GM10248 (cell line): ENCODE measurements around the gene THOP1.

Experiments used
- CTCF ChIA-PET: fragments of 300-600 bp; sonication (Branson Sonifier 250); formaldehyde crosslinking; extraction: SDS; loops from one replicate; lab custom pipeline; 2021; ENCODE audit warnings: antibody characterized with exemption; lab: Yijun Ruan, JAX
- POLR2A ChIA-PET: fragments of 350-650 bp; sonication (Branson Sonifier 250); formaldehyde crosslinking; extraction: SDS; loops from one replicate; lab custom pipeline; 2020; ENCODE audit warnings: antibody characterized with exemption; lab: Yijun Ruan, JAX
- DNase-seq: peaks from one replicate; pipeline ENCODE4 v3.0.0; 2012; ENCODE audit errors: extremely low spot score
- TF ChIP-seq, protein P1 (sequence below): IDR thresholded peaks from 2 replicates; pipeline ENCODE4 v1.5.1; 2012; ENCODE audit warnings: mild to moderate bottlenecking, low read depth; ENCODE audit errors: extremely low read depth, missing control alignments, control extremely low read depth

THOP1 gene

GRCh38 chr19:2853015-2853606 is 67.8 kb downstream of the THOP1 start:
- POLR2A ChIA-PET, result no interaction called here

DNA sequence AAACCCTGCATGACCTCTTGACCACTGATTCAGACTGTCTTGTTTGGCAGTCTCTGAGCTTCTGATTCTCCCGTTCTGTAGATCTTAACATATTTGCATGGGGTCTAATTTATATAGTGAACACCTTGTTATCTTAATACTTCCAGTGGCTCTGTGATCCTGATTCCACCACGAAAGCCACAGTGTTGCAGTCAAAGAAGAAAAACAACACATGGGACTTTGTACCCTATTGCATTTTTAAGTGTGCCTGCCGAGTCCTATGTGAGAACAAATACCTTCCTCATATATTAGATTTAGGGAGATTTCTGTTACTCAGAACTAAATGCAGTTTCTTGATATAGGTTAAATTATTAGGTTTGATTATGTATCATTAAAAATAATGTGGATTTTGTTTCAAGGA is 69.5 kb downstream of the THOP1 start:
- CTCF ChIA-PET, result interaction anchor here (1.2 to 2.3 kb wide), 2 partner anchors 9 to 206 kb away, joined by 3 to 8 read pairs; no protein-coding TSS in a partner anchor
- TF ChIP-seq, protein P1, sequence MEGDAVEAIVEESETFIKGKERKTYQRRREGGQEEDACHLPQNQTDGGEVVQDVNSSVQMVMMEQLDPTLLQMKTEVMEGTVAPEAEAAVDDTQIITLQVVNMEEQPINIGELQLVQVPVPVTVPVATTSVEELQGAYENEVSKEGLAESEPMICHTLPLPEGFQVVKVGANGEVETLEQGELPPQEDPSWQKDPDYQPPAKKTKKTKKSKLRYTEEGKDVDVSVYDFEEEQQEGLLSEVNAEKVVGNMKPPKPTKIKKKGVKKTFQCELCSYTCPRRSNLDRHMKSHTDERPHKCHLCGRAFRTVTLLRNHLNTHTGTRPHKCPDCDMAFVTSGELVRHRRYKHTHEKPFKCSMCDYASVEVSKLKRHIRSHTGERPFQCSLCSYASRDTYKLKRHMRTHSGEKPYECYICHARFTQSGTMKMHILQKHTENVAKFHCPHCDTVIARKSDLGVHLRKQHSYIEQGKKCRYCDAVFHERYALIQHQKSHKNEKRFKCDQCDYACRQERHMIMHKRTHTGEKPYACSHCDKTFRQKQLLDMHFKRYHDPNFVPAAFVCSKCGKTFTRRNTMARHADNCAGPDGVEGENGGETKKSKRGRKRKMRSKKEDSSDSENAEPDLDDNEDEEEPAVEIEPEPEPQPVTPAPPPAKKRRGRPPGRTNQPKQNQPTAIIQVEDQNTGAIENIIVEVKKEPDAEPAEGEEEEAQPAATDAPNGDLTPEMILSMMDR, result no peak
- POLR2A ChIA-PET, result interaction anchor here (0.5 kb wide), 1 partner anchor 96 kb away, joined by 3 read pairs; no protein-coding TSS in a partner anchor
- DNase-seq, result no peak

More at GRCh38 chr19:2853015-2853606, 67.8 kb downstream of the THOP1 start:
- no peak for DNase-seq
- CTCF ChIA-PET, result no interaction called here
- TF ChIP-seq, protein P1, result no peak

DNA sequence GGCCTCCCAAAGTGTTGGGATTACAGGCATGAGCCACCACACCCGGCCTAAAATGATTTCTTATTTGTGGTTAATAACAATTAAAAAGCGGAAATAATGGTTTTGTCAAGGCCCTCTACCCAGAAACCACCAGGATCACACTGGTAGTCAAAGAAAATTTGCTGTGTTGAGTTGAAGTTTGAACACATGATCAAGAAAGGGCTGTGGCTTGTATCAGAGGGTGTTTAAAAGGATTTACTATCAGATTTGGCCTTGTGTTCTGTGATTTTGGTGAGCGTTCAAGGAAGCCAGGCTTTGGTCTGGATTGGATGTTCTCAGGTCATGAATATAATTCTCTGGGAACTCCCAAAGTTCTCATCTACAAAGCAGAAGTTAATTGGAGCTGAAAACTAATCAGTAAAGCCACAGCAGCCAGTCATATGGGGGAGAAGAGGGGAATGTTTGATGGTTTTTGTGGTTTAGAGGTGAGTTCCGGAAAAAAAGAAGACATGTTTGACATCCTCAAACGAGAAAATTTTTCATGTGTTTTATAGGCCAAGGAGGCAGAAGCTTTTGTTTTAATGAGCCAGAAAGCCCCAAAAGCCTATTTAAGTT is 71.3 kb downstream of the THOP1 start:
- DNase-seq, result no peak
- TF ChIP-seq, protein P1, result no peak
- ChIA-PET POLR2A (no interaction called here), CTCF (interaction anchor here (1.0 to 2.3 kb wide), 2 partner anchors 27 to 208 kb away, joined by 3 to 8 read pairs; no protein-coding TSS in a partner anchor)

GRCh38 chr19:2858864-2859263 is 73.6 kb downstream of the THOP1 start:
- TF ChIP-seq, protein P1, result no peak
- no peak for DNase-seq
- CTCF ChIA-PET, result interaction anchor here (1.0 to 2.1 kb wide), 3 partner anchors 13 to 28 kb away, joined by 3 to 4 read pairs (median 4); no protein-coding TSS in a partner anchor
- POLR2A ChIA-PET, result no interaction called here

DNA sequence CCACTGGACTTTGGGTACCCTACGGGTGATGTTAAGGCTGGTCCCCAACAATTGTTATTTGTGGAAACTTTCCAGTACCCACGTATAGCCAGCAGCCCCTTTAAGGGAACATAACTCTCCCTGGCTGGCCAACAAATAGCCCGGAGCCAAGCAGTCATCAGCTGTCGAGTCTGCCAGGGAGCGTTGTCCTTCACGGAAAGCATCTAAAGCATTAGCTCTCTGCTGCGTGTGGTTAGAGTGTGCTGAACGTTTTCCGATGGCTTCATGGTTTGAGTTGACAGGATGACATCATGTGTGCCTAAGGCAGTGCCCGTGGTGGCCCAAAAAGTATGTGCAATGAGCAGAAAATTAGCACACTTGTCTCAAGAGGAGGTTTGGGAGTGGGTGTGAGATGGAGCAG is 78.5 kb downstream of the THOP1 start:
- CTCF ChIA-PET, result interaction anchor here (1.1 to 1.8 kb wide), 2 partner anchors 23 to 215 kb away, joined by 3 to 8 read pairs; no protein-coding TSS in a partner anchor
- TF ChIP-seq, protein P1, result no peak
- POLR2A ChIA-PET, result no interaction called here
- DNase-seq, result no peak
